GM21737 (cell line): ENCODE data around the gene KCNB1.

ENCODE experiments used
- ATAC-seq: cut with Tn5 transposase; IDR thresholded peaks from one replicate; pipeline ENCODE4 v1.9.1; 2021; ENCODE audit warnings: mild to moderate bottlenecking, moderate library complexity; ENCODE audit not compliant: unreplicated experiment

KCNB1 gene

DNA sequence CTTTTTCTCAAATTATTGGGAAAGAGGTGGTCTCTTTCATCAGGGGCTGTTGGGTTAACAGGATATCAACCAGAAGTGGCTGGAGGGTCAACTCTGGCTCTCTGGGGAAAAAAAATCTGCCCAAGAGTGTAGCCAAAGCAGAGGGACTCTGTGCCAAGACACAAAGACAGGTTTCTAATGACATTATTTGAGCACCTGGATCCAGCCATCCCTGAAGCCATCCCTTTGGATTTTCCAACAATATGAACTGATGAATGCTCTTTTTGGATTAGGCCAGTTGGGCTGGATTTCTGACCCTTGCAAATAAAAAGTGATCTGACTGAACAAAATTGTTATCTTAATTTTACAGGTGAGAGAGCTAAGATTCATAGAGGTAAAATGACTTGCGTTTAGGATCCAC, 88.7 kb downstream of the KCNB1 start:
- ATAC-seq, result no peak

DNA sequence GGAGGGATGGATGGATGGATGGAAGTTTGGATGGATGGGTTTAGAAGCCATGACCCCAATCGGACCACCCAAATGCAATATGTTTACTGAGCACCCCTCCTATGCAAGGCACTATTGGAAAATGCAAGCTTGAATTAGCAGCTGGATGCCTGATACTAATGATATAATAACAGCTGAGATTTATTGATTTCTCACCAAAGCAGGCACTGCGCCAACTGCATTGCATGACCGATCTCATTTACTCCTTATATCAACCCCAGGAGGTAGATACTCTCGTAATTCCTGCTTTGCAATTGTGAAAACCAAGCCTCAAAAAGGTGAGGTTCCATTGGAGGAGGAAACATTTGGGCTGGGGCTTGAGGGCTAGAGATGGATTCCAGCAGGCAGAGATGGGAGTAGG, 89.7 kb downstream of the KCNB1 start:
- no peak for ATAC-seq

DNA sequence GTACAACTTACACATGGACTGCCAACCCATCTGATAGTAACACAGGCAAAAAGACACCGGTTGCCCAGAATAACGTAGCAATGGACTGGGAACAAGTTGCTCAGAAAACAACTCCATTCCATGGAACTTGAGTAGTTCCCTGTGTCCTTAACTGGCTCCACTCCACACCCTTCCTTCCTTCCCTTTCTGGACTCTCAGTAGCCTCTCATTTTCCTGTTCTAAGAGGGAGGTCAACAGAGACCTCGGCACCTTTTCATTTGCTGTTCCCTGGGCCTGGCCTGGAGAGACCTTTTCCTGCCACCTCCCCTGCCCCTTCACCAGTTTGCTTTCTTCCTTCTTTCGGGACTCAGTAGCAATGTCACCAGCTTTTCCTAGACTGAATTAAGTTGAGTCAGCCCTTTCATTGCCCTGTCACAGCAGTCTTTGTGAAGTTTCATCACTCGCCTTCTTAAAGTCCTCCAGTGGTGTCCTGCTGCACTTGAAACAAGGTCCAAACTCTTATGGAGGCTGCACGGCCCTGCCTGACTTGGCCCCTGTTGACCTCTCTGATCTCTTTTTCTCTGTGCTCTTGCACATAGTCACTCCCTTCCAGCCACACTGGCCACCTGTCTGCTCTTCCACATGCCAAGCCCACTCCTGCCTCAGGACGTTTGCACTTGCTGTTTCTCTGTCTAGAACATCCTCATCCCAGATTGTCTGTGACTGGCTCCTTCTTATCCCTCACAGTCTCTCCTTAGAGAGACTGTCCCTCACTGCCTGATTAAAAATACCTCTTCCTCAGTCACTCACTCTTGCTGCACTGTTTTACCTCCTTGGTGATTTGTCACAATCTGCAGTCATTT, 90.8 kb downstream of the KCNB1 start:
- ATAC-seq, result no peak

DNA sequence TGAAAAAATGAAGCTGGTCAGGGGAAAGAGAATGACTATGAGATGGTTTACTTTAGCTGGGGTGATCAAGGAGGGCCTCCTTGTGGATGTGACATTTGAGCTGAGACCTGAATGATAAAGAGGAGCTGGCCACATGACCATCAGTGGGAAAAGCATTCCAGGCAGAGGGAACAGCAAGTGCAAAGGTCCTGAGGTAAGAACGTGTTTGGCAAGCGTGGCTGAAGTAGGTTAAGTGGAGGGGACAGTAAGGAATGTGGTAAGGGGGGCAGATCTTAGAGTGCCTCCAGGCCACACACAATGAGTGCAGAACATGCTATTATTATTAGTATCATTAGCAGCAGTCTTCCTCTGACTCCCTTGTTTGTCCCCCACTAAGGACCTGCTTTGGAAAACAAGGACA, 92.6 kb downstream of the KCNB1 start:
- no peak for ATAC-seq

DNA sequence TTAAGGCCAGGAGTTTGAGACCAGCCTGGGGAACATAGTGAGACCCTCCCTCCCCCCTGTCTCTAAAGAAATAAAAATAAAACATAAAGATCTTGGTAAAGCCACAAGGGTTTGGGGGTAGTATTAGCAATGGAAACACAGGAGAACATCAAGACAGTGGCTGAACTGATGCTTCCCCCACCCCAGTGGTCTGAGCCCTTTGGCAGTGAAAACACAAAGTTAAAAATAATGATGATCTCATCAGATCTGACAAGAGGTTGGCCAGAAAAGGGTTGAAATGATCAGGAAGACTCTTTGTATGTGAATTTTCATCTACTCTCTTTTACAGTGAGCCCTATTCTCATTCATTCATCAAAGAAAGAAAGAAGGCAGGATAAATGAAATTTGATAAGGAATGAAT, 93.7 kb downstream of the KCNB1 start:
- no peak for ATAC-seq

DNA sequence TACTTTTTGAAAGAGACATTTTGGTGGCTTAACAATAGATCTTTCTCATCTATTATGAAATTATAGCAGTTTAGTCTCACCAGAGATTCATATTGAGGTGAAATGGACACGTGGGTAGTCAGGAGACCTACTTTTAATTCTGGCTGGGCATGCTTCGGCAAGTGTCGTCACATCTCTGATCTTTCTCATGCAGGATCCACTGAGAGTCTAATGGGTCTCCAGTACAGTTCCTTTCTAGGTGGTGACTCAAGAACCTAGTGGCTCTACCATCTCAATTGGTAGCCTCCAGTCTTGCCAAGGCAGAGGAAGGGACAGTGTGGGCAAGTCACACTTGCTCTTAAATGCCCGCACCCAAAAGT, 94.9 kb downstream of the KCNB1 start:
- ATAC-seq, result no peak

DNA sequence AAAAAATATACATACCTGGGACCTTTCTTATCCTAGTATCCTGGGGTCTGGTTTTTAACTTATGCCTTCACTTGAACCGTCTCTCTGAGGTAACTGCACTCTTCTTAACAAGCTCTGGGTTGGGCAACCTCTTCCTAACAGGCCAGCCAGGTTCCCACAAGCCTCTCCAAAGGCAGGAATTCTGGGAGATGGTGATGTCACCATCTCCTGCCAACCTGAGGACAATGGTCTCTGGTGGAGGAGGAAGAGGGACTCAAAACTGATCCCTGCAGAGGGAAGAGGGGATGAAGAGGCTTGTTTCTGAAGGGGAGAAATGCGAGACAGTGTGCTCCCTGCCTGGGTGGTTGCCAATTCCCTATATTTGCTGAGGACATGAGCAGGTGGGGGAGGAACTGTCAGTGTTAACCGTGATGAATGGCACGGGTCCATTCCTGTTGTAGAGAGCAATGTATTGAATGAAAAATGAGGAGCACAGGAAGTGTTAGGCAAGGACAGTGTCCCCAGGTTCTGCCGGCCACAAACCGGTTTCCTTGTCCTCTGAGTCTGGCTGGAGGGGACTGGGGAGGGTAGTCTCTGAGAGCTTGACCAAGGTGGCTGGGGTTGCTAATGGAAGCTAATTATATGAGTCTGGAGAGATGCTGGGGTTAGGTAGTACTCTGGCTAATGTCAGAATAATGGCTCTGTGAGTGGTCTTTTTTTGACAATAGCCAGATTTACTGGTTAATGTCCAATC, 95.5 kb downstream of the KCNB1 start:
- no peak for ATAC-seq

DNA sequence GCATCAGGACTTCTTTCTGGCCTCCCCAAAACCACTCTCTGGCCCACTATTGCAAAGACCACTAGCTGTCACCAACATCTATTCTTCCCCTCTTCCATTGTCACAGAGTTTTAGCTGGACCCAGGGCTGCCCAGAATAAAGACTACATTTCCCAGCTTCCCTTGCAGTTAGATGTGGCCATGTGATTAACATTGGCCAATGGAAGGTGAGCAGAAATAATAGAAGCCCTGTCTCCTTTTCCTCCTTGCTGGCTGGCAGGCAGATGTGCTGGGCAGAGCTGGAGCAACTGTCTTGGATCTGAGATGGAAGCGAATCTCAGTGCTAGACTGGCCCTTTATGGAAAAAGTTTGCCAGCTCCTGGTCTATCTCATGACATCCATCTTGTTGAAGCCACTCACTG, 97.0 kb downstream of the KCNB1 start:
- ATAC-seq, result no peak

DNA sequence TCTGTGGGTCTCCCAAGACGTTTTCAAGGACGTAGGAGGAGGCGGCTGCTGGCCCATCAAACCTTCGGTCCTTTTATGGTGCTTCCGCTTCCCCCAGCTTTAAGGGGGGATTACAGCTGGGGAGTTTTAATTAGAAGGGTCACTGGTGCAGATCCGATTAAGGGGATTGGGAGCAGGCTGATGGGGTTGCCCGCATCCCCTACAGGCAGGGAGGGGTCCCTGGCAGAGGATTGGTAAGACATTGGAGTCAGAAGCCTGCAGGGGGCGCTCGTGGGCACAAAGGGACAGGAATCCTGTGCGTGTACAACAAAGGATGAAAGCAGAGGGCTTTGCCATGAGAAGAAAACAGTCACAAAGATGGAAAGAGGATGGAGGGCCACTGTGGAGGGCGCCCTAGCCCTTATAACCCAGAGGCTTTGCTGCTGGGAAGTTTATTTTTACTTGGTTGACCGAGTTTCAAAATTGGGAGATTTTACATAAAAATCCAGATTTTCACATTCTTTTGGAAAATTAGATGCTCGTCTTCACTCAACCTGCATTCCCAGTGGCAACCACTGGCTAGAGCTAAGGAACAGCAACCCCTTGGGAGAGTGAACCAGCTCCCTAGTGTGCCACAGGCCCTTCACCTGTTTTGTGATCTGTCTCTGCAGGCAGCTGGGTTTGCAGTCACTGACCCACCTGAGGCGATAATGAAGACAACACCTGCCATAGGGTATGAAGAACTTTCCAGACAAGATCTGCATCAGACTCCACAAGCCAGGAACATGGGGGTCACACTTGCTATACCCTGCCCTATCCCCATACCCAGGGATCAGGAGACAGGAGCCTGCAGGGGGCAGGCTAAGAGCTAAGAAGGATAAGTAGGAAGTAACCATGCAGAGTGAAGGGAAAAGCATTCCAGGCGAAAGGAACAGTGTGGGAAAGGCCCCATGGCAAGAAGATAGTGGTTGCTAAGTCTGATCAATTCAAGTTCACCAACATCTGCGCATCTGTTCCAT, 97.7 kb downstream of the KCNB1 start:
- ATAC-seq, result no peak

DNA sequence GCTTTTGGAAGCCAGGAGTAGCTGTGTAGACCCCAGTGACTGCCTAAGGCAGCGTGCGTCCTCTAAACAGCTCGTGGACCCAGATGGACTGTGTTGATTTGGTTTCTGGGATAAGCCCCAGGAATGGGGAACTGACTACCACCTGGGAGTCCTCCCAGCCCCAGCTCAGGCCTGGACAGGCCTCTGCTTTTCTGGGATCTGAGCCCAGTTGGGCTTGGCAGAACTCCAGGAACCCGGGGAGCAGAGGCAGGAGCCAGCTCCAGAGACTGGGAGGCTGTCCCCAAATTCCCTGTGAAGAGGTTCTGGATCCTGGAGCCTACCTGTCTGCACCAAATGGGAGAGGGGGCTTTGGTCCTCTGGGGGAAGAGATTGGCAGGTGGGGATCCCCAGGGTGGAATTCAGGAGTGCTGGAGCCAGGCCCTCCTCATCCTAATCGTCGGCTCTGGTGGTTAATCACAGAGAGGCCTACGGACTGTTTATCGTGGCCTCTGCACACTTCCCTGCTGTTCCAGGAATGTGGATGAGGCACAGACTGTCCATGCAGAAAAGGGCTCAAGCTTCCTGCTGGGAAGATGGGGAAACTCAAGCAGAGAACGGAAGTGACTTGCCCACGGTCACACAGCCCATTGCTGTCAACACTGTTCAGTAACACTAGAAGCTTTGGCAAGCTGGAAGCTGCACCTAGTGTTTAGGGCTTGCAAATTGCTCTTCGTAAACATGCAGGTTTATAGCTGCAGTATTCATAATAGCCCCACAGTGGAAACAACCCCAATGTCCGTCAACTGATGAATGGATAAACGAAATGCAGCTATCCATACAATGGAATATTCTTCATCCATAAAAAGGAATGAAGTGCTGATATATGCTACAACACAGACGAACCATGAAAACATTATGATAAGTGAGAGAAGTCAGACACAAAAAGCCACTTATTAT, 100.6 kb downstream of the KCNB1 start:
- no peak for ATAC-seq

DNA sequence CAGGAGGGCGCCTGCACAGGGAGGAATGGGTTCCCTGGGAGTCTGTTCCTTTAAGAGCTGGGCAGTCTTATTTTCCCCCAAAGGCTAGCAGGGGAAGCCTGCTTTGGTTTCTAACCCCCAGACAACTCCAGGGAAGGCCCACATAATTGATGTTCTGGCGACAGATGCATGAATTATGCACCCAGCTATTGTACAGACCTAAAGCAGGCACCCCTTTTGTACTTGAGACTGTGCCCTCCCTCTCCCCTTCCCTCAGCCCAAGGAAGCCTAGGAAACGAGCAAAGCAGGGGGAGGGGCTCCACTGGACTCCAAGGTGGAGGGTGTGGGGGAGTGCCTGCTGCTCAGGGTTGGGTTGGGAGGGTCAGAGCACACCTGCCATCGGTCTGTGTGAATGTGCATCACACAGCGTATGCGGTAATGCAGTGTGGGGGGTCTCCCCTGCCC, 102.1 kb downstream of the KCNB1 start:
- no peak for ATAC-seq

DNA sequence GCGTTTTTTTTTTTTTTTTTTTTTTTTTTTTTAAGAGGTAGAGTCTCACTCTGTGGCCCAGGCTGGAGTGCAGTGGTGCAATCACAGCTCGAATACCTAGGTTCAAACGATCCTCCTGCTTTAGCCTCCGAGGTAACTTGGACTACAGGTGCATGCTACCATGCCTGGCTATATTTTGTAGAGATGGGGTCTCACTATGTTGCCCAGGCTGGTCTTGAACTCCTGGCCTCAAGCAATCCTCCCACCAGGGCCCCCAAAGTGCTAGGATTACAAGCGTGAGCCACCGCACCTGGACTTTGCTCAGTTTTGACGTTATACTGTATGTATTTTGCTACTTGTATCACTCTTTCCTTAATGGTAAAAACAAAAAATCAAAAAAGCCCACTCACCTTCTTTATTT, 103.1 kb downstream of the KCNB1 start:
- no peak for ATAC-seq

DNA sequence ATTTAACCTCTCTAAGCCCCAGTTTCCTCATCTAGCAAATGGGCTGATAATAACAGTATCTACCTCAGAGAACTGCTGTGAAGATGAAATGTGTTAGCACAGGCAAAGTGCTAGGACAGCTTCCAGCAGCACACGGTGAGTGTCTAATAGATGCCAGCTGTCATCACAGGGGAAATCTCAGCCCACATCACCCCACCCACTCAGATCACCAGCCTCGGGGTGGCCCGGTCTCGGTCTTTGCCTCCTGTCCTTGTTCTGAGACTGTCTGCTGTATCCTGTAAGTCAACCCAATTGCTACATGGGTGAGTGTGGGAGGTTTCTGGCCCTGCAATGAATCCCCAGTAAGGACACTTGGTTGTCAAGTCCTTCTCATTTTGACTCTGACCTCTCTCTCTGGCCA, 105.1 kb downstream of the KCNB1 start:
- no peak for ATAC-seq

DNA sequence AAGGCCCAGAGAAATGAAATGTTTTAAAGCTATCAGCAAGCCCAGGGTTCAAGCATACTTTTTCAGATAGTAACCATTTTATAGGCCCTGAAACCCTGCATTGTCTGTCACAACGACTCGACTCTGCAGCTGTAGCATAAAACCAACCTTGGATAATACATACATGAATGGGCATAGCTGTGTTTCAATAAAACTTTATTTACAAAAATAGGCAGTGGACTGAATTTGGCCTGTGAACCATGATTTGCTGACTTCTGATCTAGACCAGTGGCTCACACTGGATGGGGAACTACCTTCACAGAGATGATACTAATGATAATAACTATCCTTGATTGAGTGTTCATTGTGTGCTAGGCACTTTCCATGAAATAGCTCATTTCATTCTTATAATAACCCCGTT, 107.3 kb downstream of the KCNB1 start:
- no peak for ATAC-seq

DNA sequence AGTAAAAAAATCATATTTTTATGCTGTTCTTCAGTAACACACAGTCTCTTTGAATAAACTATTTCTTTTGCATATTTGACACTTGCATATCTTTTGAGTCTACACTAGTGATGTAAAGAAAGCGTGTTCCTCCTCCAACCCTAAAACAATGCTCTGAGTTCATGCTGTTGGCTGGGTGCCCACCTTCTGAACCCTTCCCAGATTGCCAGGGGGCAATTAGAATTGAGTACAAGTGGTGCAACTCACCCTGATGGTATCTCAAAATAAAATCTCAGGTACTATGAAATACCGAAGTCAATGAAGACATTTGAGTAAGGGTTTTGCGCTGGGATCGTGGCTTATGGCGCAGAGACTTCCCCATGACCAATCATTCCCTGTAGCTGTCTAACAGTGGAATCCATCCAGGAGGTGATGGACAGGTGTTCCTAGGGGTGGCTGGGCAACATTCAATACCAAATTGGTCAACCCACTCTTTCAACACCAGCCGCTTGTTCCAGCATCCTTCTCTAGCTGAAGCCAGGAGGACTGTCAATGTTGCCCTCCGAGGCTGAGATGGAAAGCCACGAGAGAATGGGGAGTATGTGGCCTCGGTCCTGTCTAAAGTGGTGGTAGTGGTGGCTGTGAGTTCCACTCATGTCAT, 110.3 kb downstream of the KCNB1 start:
- ATAC-seq, result no peak

DNA sequence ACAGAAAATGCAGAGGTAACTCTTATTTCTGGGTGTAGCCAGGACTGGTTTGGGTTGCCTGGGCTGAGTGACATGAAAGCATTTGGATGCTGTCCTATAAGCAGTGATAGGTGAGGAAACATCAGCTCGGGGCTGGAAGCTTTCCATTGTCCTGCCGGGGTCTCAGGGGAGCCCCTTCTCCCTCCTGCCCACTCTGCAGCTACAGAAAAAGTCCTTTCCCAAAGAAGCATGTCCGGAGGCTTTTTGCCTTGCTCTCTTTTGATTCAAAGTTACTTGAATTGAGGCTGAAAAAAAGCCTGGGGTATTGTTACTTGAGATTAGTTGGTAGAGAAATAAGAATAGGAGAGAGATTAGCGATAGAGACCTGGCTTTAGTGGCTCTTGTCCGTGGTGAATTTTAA, 113.9 kb downstream of the KCNB1 start:
- no peak for ATAC-seq

DNA sequence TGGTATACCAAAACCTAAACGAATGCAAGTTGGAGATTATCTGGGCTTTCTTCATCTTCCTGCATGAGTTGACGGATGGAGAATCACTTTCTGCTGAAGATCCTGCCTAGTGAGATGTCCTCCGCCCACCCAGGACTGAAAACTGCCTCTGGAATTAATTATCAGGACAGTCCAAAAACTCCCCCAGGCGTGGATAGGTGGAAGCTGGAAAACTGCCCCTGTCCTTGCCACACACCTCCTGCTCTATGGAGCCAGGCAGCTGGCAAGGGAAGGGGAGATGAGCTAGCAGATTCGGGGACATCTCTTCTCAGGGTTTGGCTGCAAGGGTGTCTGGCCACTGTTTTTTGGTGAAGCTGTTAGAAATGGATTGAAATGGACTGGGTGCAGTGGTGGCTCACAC, 115.4 kb downstream of the KCNB1 start:
- ATAC-seq, result no peak

DNA sequence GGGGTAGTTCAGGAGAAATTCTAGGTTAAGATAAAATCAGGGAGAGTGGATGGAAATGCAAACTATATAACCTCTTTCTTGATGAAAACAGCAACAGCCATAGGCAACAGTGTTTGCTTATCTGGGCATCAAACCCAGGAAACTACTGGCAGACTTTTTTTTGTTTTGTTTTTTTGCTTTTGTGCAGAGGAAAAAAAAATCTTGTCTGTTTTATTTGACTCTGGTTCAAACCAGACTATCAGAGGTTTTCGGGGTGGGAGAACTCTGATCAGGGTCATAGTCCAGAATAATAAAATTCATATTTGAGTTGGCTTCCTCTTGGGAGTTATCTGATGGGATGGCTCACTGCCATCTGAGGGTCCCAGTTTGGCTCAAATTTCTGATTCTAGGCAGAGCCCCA, 115.8 kb downstream of the KCNB1 start:
- no peak for ATAC-seq

DNA sequence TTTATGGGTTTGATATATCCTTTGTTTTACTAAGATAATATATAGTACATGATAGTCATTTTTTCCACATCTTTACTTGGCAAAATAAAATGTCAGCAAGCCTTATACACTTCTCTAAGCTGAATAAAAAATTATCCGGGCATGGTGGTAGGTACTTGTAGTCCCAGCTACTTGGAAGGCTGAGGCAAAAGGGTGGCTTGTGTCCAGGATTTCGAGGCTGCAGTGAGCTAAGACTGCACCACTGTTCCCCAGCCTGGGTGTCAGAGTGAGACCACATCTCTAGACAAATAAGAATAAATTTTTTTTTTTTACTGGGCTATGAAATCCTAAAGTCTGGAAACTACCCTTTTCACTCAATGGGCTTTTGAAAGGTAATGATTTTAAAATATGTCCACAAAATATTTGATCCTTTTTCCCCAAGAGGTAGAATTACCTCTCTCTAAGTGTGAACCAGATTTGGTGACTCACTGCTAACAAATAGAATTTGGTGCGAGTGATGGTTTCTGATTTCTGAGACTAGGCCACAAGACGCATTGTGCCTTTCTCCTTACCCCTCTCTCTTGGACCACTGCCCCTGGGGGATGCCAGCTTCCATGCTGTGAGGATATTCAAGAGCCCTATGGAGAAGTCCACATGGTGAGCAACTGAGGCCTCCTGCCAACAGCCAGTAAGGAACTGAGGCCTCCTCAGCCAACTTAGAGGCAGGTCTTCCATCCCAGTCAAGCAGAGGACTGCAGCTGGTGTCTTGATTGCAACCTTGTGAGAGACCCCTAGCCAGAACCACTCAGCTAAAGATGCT, 120.4 kb downstream of the KCNB1 start:
- no peak for ATAC-seq
